Suppressor macrophage treated with lipopolysaccharide for 4 hours (primary cell): ENCODE measurements around the gene NID2.

Source experiments
- DNase-seq: peaks from one replicate; pipeline ENCODE4 v3.0.0-alpha.2; 2020

The NID2 gene

GRCh38 chr14:52080158-52080800 lies 11.4 kb upstream of the NID2 start:
- DNase-seq = no peak

- DNase-seq = no peak
Measured at GRCh38 chr14:52079239-52079959, 10.5 kb upstream of the NID2 start.

- DNase-seq = no peak
Measured at GRCh38 chr14:52078721-52079120, 9.9 kb upstream of the NID2 start.

- peak; percentile 60 for DNase-seq
Measured at GRCh38 chr14:52078095-52078531, 9.3 kb upstream of the NID2 start.

GRCh38 chr14:52077256-52077979 lies 8.6 kb upstream of the NID2 start:
- DNase-seq = no peak

- peak; percentile 17 for DNase-seq
Measured at GRCh38 chr14:52076334-52076733, 7.5 kb upstream of the NID2 start.

GRCh38 chr14:52075371-52075770 lies 6.5 kb upstream of the NID2 start:
- no peak for DNase-seq

- DNase-seq = no peak
Measured at GRCh38 chr14:52073251-52073650, 4.4 kb upstream of the NID2 start.

- no peak for DNase-seq
Measured at GRCh38 chr14:52072266-52072780, 3.5 kb upstream of the NID2 start.

- DNase-seq = no peak
Measured at GRCh38 chr14:52071675-52072074, 2.8 kb upstream of the NID2 start.

- no peak for DNase-seq
Measured at GRCh38 chr14:52070051-52070431, 1.2 kb upstream of the NID2 start.

GRCh38 chr14:52069307-52070050 lies 620 bp upstream of the NID2 start:
- DNase-seq = peak; percentile 9

GRCh38 chr14:52067873-52068614 lies 815 bp downstream of the NID2 start:
- no peak for DNase-seq

GRCh38 chr14:52064174-52064573 lies 4.7 kb downstream of the NID2 start:
- no peak for DNase-seq

- no peak for DNase-seq
Measured at GRCh38 chr14:52063052-52063462, 5.8 kb downstream of the NID2 start.

- DNase-seq = no peak
Measured at GRCh38 chr14:52061890-52062289, 7.0 kb downstream of the NID2 start.

- no peak for DNase-seq
Measured at GRCh38 chr14:52061390-52061789, 7.5 kb downstream of the NID2 start.

- DNase-seq = no peak
Measured at GRCh38 chr14:52060080-52060479, 8.8 kb downstream of the NID2 start.

- DNase-seq = no peak
Measured at GRCh38 chr14:52059649-52060048, 9.2 kb downstream of the NID2 start.

- no peak for DNase-seq
Measured at GRCh38 chr14:52058341-52058740, 10.5 kb downstream of the NID2 start.

GRCh38 chr14:52055167-52055566 lies 13.7 kb downstream of the NID2 start:
- DNase-seq = no peak

GRCh38 chr14:52054678-52055077 lies 14.2 kb downstream of the NID2 start:
- DNase-seq = no peak
